ENCODE results near the gene ZBED5.

DNA sequence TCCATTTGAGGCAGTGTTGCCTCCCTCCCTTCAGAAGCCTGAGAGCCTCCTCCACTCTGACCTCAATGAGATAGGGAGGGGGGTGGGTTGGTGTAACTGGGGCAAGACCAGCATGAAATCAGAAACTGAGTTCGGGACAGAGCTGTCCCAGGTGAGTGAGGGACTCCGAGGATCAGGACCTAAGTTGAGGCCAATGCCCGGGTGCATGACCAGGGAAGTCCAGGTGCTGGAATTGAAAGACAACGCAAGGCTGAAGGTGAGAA, 40.8 kb upstream of the ZBED5 start:
- TF ChIP-seq POLR2A (IDR thresholded peaks at IDR 0.05) (no peak), EP300 (IDR thresholded peaks at IDR 0.05; ENCODE audit: low read depth) (no peak)
- TF ChIP-seq, protein P1, sequence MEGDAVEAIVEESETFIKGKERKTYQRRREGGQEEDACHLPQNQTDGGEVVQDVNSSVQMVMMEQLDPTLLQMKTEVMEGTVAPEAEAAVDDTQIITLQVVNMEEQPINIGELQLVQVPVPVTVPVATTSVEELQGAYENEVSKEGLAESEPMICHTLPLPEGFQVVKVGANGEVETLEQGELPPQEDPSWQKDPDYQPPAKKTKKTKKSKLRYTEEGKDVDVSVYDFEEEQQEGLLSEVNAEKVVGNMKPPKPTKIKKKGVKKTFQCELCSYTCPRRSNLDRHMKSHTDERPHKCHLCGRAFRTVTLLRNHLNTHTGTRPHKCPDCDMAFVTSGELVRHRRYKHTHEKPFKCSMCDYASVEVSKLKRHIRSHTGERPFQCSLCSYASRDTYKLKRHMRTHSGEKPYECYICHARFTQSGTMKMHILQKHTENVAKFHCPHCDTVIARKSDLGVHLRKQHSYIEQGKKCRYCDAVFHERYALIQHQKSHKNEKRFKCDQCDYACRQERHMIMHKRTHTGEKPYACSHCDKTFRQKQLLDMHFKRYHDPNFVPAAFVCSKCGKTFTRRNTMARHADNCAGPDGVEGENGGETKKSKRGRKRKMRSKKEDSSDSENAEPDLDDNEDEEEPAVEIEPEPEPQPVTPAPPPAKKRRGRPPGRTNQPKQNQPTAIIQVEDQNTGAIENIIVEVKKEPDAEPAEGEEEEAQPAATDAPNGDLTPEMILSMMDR (IDR thresholded peaks at IDR 0.05), result no peak
